ENCODE results near the gene POLR3F.
"Not testable (repeated sequence)": the region's sequence is repeated elsewhere in the genome, so short reads cannot be mapped to it uniquely, and the experiment has no call there.

POLR3F gene

DNA sequence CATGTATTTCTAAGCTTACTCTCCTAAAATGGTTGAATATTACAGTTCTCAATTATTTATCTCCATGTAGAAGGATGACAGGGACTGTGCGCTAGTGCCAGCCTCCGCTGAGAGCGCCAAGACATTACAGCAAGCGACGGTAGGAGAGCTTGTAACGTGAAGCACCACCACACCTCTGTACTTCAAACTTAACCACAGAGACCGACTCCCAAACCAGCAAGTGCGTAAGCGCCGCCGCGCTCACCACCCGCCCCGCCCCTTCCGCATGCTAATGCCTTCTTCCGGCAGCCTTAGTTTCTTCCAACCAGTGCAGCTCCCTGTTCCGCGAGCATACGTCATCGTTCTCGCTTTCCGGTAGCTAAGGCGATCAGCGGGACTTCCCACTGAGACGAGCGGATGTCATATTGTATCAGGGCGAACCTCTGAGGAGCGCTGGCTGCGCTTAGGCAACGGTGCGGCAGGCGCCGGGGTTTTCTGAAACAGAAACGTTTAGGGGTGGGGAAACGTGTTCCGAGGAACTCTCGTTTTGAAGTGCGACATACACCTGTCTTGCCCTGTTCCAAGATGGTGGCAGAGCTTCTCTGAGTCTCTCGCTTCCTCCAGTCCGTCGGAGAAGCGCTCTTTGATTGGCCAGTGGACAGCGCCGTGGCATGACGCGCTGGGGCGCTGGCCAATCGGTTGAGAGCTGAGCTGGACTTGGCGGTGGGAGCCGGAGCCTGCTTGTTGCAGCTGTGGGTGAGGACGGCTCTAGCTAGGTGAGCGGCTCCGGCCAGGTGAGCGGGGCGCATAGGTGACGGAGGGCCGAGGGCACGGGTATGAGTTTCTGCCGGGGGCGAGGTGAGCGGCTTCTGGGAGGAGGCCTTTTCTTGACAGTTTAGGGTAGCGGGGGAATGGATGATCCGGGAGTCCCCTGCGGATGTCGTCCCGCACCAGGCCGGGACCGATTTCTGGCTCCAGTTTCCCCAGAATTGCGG lies 40.3 kb downstream of the POLR3F start, which contains the start of gene SEC23B:
SEC23B (plus strand) TSS at position 723 of the 974 bp plus-strand sequence. CDS start 2,896 bp downstream, outside the sequence.
- peak; percentile 95 for DNase-seq

- no peak for DNase-seq
Observed at GRCh38 chr20:18511571-18511970, 44.4 kb downstream of the POLR3F start.

DNA sequence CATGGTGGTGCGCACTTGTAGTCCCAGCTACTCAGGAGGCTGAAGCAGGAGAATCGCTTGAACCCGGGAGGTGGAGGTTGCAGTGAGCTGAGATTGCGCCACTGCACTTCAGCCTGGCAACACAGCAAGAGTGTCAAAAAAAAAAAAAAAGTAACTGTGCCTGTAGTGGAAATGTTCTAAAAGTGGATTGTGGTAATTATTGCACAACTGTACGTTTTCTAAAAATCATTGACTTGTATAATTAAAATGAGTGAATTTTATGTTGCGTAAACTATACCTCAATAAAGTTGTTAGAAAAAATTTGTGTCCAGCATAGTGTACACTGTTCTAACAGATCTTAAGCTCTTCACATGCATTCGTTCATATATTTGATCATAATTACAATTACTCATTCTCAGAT lies 46.0 kb downstream of the POLR3F start:
- DNase-seq = no peak

- DNase-seq = no peak
Observed at GRCh38 chr20:18514127-18514526, 46.9 kb downstream of the POLR3F start.

- DNase-seq = no peak
Observed at GRCh38 chr20:18515973-18516372, 48.8 kb downstream of the POLR3F start.

- not testable (repeated sequence) for DNase-seq
Observed at GRCh38 chr20:18522066-18522465, 54.9 kb downstream of the POLR3F start.

DNA sequence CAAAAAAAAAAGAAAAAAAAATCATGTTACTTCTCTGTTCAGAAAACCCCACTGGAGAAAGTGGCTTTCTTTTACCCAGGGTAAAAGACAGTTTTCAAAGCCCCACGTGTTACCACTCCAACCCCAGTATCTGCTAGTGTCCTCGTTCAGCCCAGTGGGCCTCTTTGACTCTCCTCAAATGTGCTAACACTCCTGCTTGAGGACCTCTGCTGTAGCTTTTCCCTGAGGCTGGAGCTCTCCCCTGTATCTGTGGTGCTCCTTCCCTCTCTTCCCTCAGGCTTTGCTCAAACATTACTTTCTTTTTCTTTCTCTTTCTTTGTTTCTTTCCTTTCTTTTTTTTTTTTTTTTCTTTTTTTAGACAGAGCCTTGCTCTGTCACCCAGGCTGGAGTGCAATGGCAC lies 55.9 kb downstream of the POLR3F start:
- no peak for DNase-seq

- DNase-seq = no peak
Observed at GRCh38 chr20:18524646-18525045, 57.5 kb downstream of the POLR3F start.

- not testable (repeated sequence) for DNase-seq
Observed at GRCh38 chr20:18526761-18527160, 59.6 kb downstream of the POLR3F start.

DNA sequence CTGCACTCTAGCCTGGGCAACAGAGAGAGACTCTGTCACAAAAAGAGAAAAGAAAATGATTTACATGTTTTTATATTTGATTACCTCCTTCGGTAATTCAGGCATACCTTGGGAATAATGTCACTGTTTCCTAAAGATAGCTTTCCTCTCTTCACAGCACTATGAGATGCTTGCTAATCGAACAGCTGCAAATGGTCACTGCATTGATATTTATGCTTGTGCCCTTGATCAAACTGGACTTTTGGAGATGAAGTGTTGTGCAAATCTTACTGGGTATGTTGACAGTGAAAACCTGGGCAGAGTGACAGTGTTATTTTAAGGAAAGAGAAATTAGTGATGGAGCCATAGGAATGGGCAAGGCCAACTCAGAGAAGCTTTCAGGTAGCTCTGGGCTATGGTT lies 60.1 kb downstream of the POLR3F start:
- no peak for DNase-seq

GRCh38 chr20:18527836-18528235 lies 60.6 kb downstream of the POLR3F start:
- no peak for DNase-seq

DNA sequence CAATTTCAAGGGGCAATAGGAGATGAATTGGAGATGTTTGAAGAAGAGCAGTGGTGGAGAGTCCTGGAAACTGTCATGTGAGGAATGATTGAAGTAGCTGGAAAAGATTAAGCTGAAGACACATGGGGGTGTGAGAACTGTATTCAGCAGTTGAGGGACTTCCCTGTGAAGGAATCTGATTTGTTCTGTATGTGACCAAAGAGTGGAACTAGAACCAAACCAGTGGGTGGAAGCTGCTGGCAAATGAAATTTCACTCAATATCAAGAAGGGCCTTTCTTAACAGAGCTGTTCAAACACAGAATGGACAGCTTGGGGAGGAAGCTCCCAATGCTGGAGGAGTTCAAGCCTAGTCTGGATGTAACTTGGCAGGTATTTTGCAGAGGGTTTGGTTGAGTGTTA lies 61.9 kb downstream of the POLR3F start:
- no peak for DNase-seq

DNA sequence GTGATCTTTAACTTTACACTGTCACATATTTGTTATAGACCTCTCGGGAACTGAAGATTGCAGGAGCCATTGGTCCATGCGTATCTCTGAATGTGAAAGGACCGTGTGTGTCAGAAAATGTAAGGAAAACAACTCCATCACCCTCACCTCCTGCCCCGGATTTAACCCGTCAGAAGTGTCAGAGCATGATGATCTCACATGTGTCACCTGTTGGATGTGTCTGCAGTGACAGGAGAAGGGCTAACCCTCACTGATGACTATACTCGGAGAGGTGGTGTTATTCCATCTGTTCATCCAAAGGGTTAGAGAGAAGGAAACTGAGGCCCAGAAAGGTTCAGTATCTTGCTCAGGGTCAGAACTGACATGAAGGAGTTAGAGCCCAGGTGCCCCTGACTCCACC lies 65.4 kb downstream of the POLR3F start:
- DNase-seq = no peak

GRCh38 chr20:18533491-18533890 lies 66.3 kb downstream of the POLR3F start:
- no peak for DNase-seq

- no peak for DNase-seq
Observed at GRCh38 chr20:18533978-18534644, 66.9 kb downstream of the POLR3F start.
